Temporal lobe (tissue), 2 donors: Measurements from ENCODE around the gene TMEM170A. TPM values are rescaled to one million over a fixed set of nuclear protein-coding genes. Genes with fewer than 3 reads are reported as not detected.

ENCODE experiments used
- small RNA-seq: library from RNA; depleted of rRNA; stranded (forward); fragments of <200 nt; gene quantifications from one replicate; pipeline ENCODE3, GENCODE V24; 2014; ENCODE audit warnings: low replicate concordance
- total RNA-seq: library from RNA; depleted of rRNA; stranded (reverse); fragments of >200 nt; gene quantifications from one replicate; pipeline ENCODE4 v1.2.3, GENCODE V29; 2014

The TMEM170A gene
- total RNA-seq, 1 donor from 2014 or later, result 17.0 TPM

Small RNA genes lying within 50 kb of the gene (small RNA-seq; reads per million reads assigned to genes)
- gene RF00598, result not detected

Other genes starting within 250 kb of the TMEM170A start
- not detected for gene CTRB1, start 245.7 kb downstream of the TMEM170A start, total RNA-seq
- 17.2 TPM for gene BCAR1, start 213.1 kb downstream of the TMEM170A start, total RNA-seq
- gene CFDP1, start 31.2 kb downstream of the TMEM170A start, total RNA-seq, result 69.1 TPM
- gene CHST6, start 30.8 kb upstream of the TMEM170A start, total RNA-seq, result 0.74 TPM
- gene CHST5, start 71.4 kb upstream of the TMEM170A start, total RNA-seq, result 0.25 TPM
- gene TMEM231, start 91.6 kb upstream of the TMEM170A start, total RNA-seq, result 13.0 TPM
- gene GABARAPL2, start 101.7 kb upstream of the TMEM170A start, total RNA-seq, result 109 TPM
- 40.3 TPM for gene ADAT1, start 158.6 kb upstream of the TMEM170A start, total RNA-seq
- gene KARS1, start 183.0 kb upstream of the TMEM170A start, total RNA-seq, result 67.1 TPM
- gene TERF2IP, start 183.1 kb upstream of the TMEM170A start, total RNA-seq, result 118 TPM
- gene CPHXL2, start 212.3 kb upstream of the TMEM170A start, total RNA-seq, result not detected
- not detected for gene DUXB, start 236.8 kb upstream of the TMEM170A start, total RNA-seq